ENCODE data around the gene PFKFB4.

The PFKFB4 gene

GRCh38 chr3:48556796-48557626 lies at the start of gene PFKFB4:
Gene PFKFB4, minus strand, starts transcription at chr3:48556803. Its CDS starts 26 bp downstream, at chr3:48556777.
- peak; percentile 98 for DNase-seq

- no peak for DNase-seq
Measured at GRCh38 chr3:48601622-48601994, 45.0 kb upstream of the PFKFB4 start.

GRCh38 chr3:48600711-48601621 lies 44.4 kb upstream of the PFKFB4 start:
- DNase-seq = no peak

- DNase-seq = no peak
Measured at GRCh38 chr3:48599509-48600285, 43.1 kb upstream of the PFKFB4 start.

- DNase-seq = no peak
Measured at GRCh38 chr3:48599077-48599501, 42.5 kb upstream of the PFKFB4 start.

GRCh38 chr3:48598323-48599076 lies 41.9 kb upstream of the PFKFB4 start:
- DNase-seq = no peak

- DNase-seq = no peak
Measured at GRCh38 chr3:48597408-48597800, 40.8 kb upstream of the PFKFB4 start.

- DNase-seq = no peak
Measured at GRCh38 chr3:48596676-48597407, 40.2 kb upstream of the PFKFB4 start.

GRCh38 chr3:48596157-48596556 lies 39.6 kb upstream of the PFKFB4 start:
- no peak for DNase-seq

GRCh38 chr3:48595526-48596121 lies 39.0 kb upstream of the PFKFB4 start:
- DNase-seq = no peak

GRCh38 chr3:48595075-48595525 lies 38.5 kb upstream of the PFKFB4 start, which contains the start of gene COL7A1:
Gene COL7A1, minus strand, starts transcription at chr3:48595329. Its CDS starts 170 bp downstream, at chr3:48595159.
- DNase-seq = no peak

- DNase-seq = no peak
Measured at GRCh38 chr3:48594417-48595049, 37.9 kb upstream of the PFKFB4 start.

GRCh38 chr3:48593337-48593736 lies 36.7 kb upstream of the PFKFB4 start:
- DNase-seq = no peak

- no peak for DNase-seq
Measured at GRCh38 chr3:48592519-48593087, 36.0 kb upstream of the PFKFB4 start.

GRCh38 chr3:48591886-48592518 lies 35.4 kb upstream of the PFKFB4 start:
- no peak for DNase-seq

- no peak for DNase-seq
Measured at GRCh38 chr3:48591436-48591835, 34.8 kb upstream of the PFKFB4 start.

GRCh38 chr3:48588230-48588629 lies 31.6 kb upstream of the PFKFB4 start:
- no peak for DNase-seq

GRCh38 chr3:48587686-48588085 lies 31.1 kb upstream of the PFKFB4 start:
- no peak for DNase-seq

- DNase-seq = no peak
Measured at GRCh38 chr3:48585411-48585810, 28.8 kb upstream of the PFKFB4 start.
